HepG2 (cell line): ENCODE results near the gene KCNQ1OT1. TPM values are rescaled to one million over a fixed set of nuclear protein-coding genes. Genes with fewer than 3 reads are reported as not detected.

Source experiments
- ATAC-seq: fragments of 200-7000 bp; cut with Tn5 transposase; 3 replicates; pipeline ENCODE4 v1.9.1; 2020; ENCODE audit warnings: mild to moderate bottlenecking, moderate library complexity
- BruUV-seq: library from RNA; stranded (reverse); fragments of 400-500 nt; replicated peaks from 2 replicates; lab custom pipeline; 2021; lab: Mats Ljungman, UMichigan
- CTCF ChIA-PET: fragments of 300-600 bp; formaldehyde crosslinking; extraction: SDS; loops from one replicate; lab custom pipeline; 2021; ENCODE audit warnings: low total read pairs, inconsistent platforms, low intra/inter-chr PET ratio; lab: Yijun Ruan, JAX
- POLR2A ChIA-PET: fragments of 350-600 bp; sonication (Branson Sonifier 250); formaldehyde crosslinking; loops from one replicate; lab custom pipeline; 2020; ENCODE audit warnings: antibody characterized with exemption, inconsistent platforms; lab: Yijun Ruan, JAX
- DNase-seq: peaks from one replicate; pipeline ENCODE4 v3.0.0-alpha.2; 2015; ENCODE audit warnings: low spot score
- FAIRE-seq: peaks from 3 replicates; lab custom pipeline; 2011; peaks lifted over from hg19 to GRCh38; lab: Jason Lieb, UNC
- H2AFZ ChIP-seq: one replicate; pipeline ENCODE4 v1.6.1; 2011; ENCODE audit warnings: low read length, inconsistent platforms
- H3K27ac ChIP-seq: fragments of 300-600 bp; 3 replicates; pipeline ENCODE4 v1.8.0; 2011; ENCODE audit warnings: mixed run types, mild to moderate bottlenecking, mixed read lengths, low read length, inconsistent platforms; ENCODE audit not compliant: insufficient read depth; ENCODE audit errors: extremely low read length
- H3K27me3 ChIP-seq, 2 experiments: fragments of 200-600 bp in 1 of 2; 2 replicates in 1 of 2; 3 replicates in 1 of 2; pipeline versions ENCODE4 v1.6.0 to v1.8.0; 2011; ENCODE audit warnings: low read length in 2 of 2, mild to moderate bottlenecking in 2 of 2, moderate library complexity in 2 of 2, inconsistent platforms in 1 of 2; ENCODE audit not compliant: insufficient read depth in 2 of 2, control insufficient read depth in 1 of 2
- H3K36me3 ChIP-seq, 2 experiments: fragments of 200-600 bp in 1 of 2; replicated peaks in 1 of 2; 2 replicates in 1 of 2; 3 replicates in 1 of 2; pipeline versions ENCODE4 v1.5.1 to v1.8.0; 2011; ENCODE audit warnings: low read length in 2 of 2, inconsistent platforms in 1 of 2; ENCODE audit not compliant: insufficient read depth in 2 of 2, control insufficient read depth in 1 of 2
- H3K4me1 ChIP-seq: 2 replicates; pipeline ENCODE4 v1.5.1; 2012; ENCODE audit warnings: low read length, inconsistent platforms; ENCODE audit not compliant: insufficient read depth
- H3K4me2 ChIP-seq: 2 replicates; pipeline ENCODE4 v1.6.0; 2011; ENCODE audit warnings: low read depth, low read length, inconsistent platforms
- H3K4me3 ChIP-seq, 3 experiments: fragments of 200-600 bp in 1 of 3; sonication (generic), shearing (Covaris generic) in 1 of 3; replicated peaks in 1 of 3; 2 replicates each; pipeline ENCODE4 v1.5.1; 2011 to 2016; ENCODE audit warnings: low read length in 3 of 3, inconsistent platforms in 2 of 3, low read depth in 2 of 3, mild to moderate bottlenecking in 2 of 3, control low read depth in 1 of 3, mixed read lengths in 1 of 3; ENCODE audit not compliant: insufficient read depth in 1 of 3
- H3K79me2 ChIP-seq: one replicate; pipeline ENCODE4 v1.6.1; 2011; ENCODE audit warnings: low read length, inconsistent platforms; ENCODE audit not compliant: insufficient read depth
- H3K9ac ChIP-seq: 2 replicates; pipeline ENCODE4 v1.6.0; 2011; ENCODE audit warnings: mild to moderate bottlenecking, low read depth, low read length, inconsistent platforms; ENCODE audit not compliant: insufficient read depth
- H3K9me3 ChIP-seq: 2 replicates; pipeline ENCODE4 v1.5.1; 2012; ENCODE audit warnings: mild to moderate bottlenecking, low read length
- H4K20me1 ChIP-seq: 2 replicates; pipeline ENCODE4 v1.6.0; 2011; ENCODE audit warnings: inconsistent platforms, mild to moderate bottlenecking, low read length, moderate library complexity; ENCODE audit not compliant: insufficient read depth
- PHB2 ChIP-seq: fragments of 450-650 bp; IDR thresholded peaks from 2 replicates; pipeline ENCODE4 v1.6.1; 2018; ENCODE audit not compliant: partially characterized antibody
- WGBS: methylation state at CpG from one replicate; pipeline ENCODE4 v1.1.6; 2017; ENCODE audit warnings: low lambda C conversion rate; 5-methylcytosine and 5-hydroxymethylcytosine counted together
- in situ Hi-C: cut with HindIII; loops from 2 replicates; pipeline ENCODE4 v1.10.0; 2017; ENCODE audit warnings: low pct_unique_long_range_greater_than_20kb; ENCODE audit not compliant: extremely low pct_ligation_motif_present
- intact Hi-C: fragments of 100-400 bp; cut with micrococcal nuclease; formaldehyde crosslinking; loops from one replicate; pipeline ENCODE4 v1.10.0; 2022; ENCODE audit not compliant: unreplicated experiment
- polyA plus RNA-seq, 8 experiments: library from polyadenylated mRNA; depleted of rRNA in 3 of 8; stranded (reverse) in 7 of 8; unstranded in 1 of 8; fragments of >200 nt; fragmentation: Illumina TruSeq in 4 of 8; extraction: Trizol in 4 of 8; gene quantifications; 2 replicates each; pipeline versions ENCODE4 v1.2.1 to v1.2.3, GENCODE V29; 2011 to 2016; ENCODE audit warnings: low read depth in 4 of 8, missing spikeins in 1 of 8, mixed read lengths in 1 of 8; ENCODE audit not compliant: insufficient read depth in 1 of 8
- total RNA-seq, 5 experiments: library from RNA; depleted of rRNA; stranded (reverse); fragments of >200 nt; fragmentation: Illumina TruSeq; extraction: Trizol; gene quantifications; 2 replicates each; pipeline ENCODE4 v1.2.3, GENCODE V29; 2016; ENCODE audit warnings: low read depth in 1 of 5
- TF ChIP-seq, protein P1 (sequence below): sonication (generic); formaldehyde crosslinking; IDR thresholded peaks from 2 replicates; pipeline ENCODE4 v1.4.0; 2020; ENCODE audit warnings: missing genetic modification reagents
- TF ChIP-seq, protein P2 (sequence below): sonication (generic); formaldehyde crosslinking; IDR thresholded peaks from 2 replicates; pipeline ENCODE4 v1.9.0; 2022; ENCODE audit warnings: missing genetic modification reagents, mild to moderate bottlenecking, borderline replicate concordance

KCNQ1OT1 gene
- total and polyA plus RNA-seq, 2 of the 13 experiments (the other 11 are each of a cell fraction or from before 2014, with no cell fraction given): 1.3 to 18.9 TPM

DNA sequence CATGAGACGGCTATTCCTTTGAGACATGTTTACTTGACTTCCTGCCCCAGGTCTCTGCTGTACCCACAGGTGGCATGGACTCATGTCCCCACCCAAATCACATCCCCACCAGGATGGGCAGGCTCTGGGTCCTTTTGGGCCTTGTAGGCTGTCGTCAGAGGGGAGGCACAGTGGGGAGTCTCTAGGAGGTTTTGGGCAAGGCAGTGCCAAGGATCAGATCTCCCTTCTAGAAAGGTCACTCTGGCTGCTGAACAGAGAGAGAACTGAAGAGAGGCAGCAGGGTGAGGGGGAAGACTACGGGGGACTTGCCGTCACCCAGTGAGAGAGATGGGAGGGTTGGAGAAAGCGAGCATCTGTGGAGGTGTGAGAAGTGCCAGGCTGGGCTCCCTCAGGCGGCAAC lies 4.6 kb upstream of the KCNQ1OT1 start (continued):
- TF ChIP-seq, protein P1, sequence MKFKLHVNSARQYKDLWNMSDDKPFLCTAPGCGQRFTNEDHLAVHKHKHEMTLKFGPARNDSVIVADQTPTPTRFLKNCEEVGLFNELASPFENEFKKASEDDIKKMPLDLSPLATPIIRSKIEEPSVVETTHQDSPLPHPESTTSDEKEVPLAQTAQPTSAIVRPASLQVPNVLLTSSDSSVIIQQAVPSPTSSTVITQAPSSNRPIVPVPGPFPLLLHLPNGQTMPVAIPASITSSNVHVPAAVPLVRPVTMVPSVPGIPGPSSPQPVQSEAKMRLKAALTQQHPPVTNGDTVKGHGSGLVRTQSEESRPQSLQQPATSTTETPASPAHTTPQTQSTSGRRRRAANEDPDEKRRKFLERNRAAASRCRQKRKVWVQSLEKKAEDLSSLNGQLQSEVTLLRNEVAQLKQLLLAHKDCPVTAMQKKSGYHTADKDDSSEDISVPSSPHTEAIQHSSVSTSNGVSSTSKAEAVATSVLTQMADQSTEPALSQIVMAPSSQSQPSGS (CRISPR knock-in tag): no peak
- TF ChIP-seq, all 625 proteins: peak for 0

DNA sequence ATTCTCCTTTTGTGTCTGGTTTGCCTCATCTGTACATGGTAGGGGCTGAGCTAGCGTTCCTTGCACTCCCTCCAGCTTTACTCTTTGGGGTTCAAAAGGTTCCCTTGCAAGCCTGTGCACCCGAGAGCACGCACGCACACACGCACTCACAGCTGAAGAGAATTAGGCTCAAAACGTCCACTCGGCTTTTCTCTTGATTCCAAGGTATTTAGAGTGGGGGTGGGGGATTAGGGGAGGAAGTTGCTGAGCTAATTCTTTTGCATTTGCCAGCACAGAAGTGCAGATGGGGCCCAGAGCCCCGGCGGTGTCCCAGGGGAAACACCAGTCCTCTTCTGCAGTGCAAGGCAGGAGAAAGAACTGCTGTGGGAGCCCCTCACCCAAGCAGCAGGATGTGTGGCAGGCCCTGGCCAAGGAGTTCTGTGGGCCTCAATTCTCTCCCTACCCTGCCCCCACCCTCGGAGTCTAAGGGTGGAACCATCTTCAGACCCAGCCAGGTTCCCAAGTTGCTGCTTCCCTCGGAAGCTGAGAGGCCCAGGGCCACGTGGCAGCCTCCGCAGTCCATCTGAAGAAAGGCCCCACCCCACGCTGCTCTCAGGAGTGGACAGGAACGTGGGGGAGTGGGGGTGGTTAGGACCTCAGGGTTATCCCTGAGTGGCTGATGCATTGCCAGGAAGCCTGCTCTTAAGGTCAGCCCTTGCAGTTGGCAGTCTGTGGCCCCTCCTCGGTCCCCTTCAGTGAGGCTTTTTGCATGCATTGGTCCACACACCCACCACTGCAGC lies 3.8 kb upstream of the KCNQ1OT1 start:
- BruUV-seq: no TSS peak
- ChIA-PET POLR2A (interaction anchor here (0.9 to 3.4 kb wide), 3 partner anchors 11 to 26 kb away, joined by 3 to 72 read pairs (median 32); no protein-coding TSS in a partner anchor), CTCF (no interaction called here)
- in situ Hi-C loops (no loop called here), intact Hi-C loops (no loop called here)
- ATAC-seq (no peak), DNase-seq (no peak), FAIRE-seq (no peak)
- Histone ChIP-seq H3K27ac (no peak overlapping the region), H3K36me3 (no peaks in the 10 kb centered on the region), H3K79me2 (peaks cover 19% of the 10 kb centered on the region), H3K4me3 (peak overlapping the region in 1 of 3 experiments; percentile 24; a peak in 2 of 6 replicates), H4K20me1 (peaks cover 7% of the 10 kb centered on the region), H3K27me3 (peaks cover 2 to 11% of the 10 kb centered on the region in 2 experiments; a peak in 3 of 5 replicates), H3K9ac (no peak overlapping the region), H3K4me1 (peaks cover 35% of the 10 kb centered on the region), H3K9me3 (0 out of 2 replicates have a peak, but pooled peaks cover 5% of the 10 kb centered on the region), H3K4me2 (peak overlapping the region; percentile 45), H2AFZ (no peak overlapping the region)
- 27% methylated on average over 10 of the region's 16 CpGs for WGBS
- no peak for TF ChIP-seq PHB2
- TF ChIP-seq, protein P2, sequence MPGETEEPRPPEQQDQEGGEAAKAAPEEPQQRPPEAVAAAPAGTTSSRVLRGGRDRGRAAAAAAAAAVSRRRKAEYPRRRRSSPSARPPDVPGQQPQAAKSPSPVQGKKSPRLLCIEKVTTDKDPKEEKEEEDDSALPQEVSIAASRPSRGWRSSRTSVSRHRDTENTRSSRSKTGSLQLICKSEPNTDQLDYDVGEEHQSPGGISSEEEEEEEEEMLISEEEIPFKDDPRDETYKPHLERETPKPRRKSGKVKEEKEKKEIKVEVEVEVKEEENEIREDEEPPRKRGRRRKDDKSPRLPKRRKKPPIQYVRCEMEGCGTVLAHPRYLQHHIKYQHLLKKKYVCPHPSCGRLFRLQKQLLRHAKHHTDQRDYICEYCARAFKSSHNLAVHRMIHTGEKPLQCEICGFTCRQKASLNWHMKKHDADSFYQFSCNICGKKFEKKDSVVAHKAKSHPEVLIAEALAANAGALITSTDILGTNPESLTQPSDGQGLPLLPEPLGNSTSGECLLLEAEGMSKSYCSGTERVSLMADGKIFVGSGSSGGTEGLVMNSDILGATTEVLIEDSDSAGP (CRISPR knock-in tag): 0 out of 2 replicates have a peak, but pooled peaks have one; percentile 13
